ENCODE data around the gene PEA15.

DNA sequence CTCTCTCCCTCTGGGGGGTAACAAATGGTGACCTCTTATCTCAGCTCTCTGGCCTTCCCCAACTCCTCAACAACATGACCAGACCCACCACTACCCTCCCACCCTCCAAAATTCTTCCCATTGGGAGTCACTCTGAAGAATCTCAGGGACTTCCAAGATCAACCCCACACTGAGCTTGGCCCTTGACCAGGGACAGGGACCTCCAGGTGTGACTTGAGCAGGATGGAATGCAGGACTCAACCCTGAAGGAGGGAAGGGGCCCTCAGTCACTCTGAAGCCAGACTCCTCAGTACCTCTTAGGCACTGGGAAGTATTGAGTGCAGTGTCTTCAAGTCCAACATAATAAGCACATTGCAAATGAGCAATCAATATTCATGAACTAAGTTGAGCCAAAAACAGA, 12.9 kb upstream of the PEA15 start:
- TF ChIP-seq, protein P1, sequence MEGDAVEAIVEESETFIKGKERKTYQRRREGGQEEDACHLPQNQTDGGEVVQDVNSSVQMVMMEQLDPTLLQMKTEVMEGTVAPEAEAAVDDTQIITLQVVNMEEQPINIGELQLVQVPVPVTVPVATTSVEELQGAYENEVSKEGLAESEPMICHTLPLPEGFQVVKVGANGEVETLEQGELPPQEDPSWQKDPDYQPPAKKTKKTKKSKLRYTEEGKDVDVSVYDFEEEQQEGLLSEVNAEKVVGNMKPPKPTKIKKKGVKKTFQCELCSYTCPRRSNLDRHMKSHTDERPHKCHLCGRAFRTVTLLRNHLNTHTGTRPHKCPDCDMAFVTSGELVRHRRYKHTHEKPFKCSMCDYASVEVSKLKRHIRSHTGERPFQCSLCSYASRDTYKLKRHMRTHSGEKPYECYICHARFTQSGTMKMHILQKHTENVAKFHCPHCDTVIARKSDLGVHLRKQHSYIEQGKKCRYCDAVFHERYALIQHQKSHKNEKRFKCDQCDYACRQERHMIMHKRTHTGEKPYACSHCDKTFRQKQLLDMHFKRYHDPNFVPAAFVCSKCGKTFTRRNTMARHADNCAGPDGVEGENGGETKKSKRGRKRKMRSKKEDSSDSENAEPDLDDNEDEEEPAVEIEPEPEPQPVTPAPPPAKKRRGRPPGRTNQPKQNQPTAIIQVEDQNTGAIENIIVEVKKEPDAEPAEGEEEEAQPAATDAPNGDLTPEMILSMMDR (conservative IDR thresholded peaks at IDR 0.05; ENCODE audit: low read length) = no peak
- TF ChIP-seq EZH2phosphoT487 (IDR thresholded peaks at IDR 0.05; ENCODE audit: borderline replicate concordance, low read depth, low read length) = no peak
